A549 (cell line): Measurements from ENCODE around the gene TXNL1. TPM values are rescaled to one million over a fixed set of nuclear protein-coding genes. Genes with fewer than 3 reads are reported as not detected.
"Not testable (repeated sequence)": the region's sequence is repeated elsewhere in the genome, so short reads cannot be mapped to it uniquely, and the experiment has no call there.

ENCODE experiments used
- ATAC-seq, 2 experiments: fragments of 200-7000 bp in 1 of 2; fragments of >200 bp in 1 of 2; cut with Nextera tagmentation in 1 of 2; cut with Tn5 transposase in 1 of 2; 3 replicates each; pipeline versions ENCODE4 v1.8.0 to v1.9.1; 2018 to 2020; ENCODE audit warnings: mild to moderate bottlenecking in 1 of 2, moderate library complexity in 1 of 2
- CTCF ChIA-PET: fragments of 300-600 bp; sonication (Branson Sonifier 250); formaldehyde crosslinking; extraction: SDS; loops from one replicate; lab custom pipeline; 2021; ENCODE audit warnings: antibody characterized with exemption, inconsistent platforms; lab: Yijun Ruan, JAX
- POLR2A ChIA-PET: fragments of 350-600 bp; formaldehyde crosslinking; extraction: SDS; loops from one replicate; lab custom pipeline; 2021; ENCODE audit warnings: antibody characterized with exemption, inconsistent platforms; lab: Yijun Ruan, JAX
- DNase-seq, 2 experiments: peaks; one replicate each; pipeline versions ENCODE4 v3.0.0 to v3.0.0-alpha.2; 2011 to 2016; ENCODE audit warnings: low read depth in 1 of 2, low spot score in 1 of 2
- FAIRE-seq: peaks from 2 replicates; lab custom pipeline; 2011; peaks lifted over from hg19 to GRCh38; lab: Jason Lieb, UNC
- H3K27ac ChIP-seq, 2 experiments: fragments of >200 bp; sonication (Bioruptor Twin); formaldehyde crosslinking; 3 replicates each; pipeline ENCODE4 v1.5.1; 2016 to 2017
- H3K4me1 ChIP-seq: fragments of >200 bp; sonication (Bioruptor Twin); formaldehyde crosslinking; 3 replicates; pipeline ENCODE4 v1.6.1; 2016
- H3K4me2 ChIP-seq: fragments of >200 bp; sonication (Bioruptor Twin); formaldehyde crosslinking; 3 replicates; pipeline ENCODE4 v1.6.1; 2016
- H3K4me3 ChIP-seq: fragments of >200 bp; sonication (Bioruptor Twin); formaldehyde crosslinking; 3 replicates; pipeline ENCODE4 v1.5.1; 2016
- H3K9me3 ChIP-seq: fragments of >200 bp; sonication (Bioruptor Twin); formaldehyde crosslinking; 3 replicates; pipeline ENCODE4 v1.6.1; 2016
- BCL3 ChIP-seq: fragments of >200 bp; sonication (Bioruptor Twin); formaldehyde crosslinking; IDR thresholded peaks from 3 replicates; pipeline ENCODE4 v1.6.1; 2016
- BHLHE40 ChIP-seq: IDR thresholded peaks from 2 replicates; pipeline ENCODE4 v1.6.1; 2012; ENCODE audit warnings: low read depth, low read length, inconsistent platforms
- CBX2 ChIP-seq: fragments of 200-600 bp; sonication (generic); IDR thresholded peaks from 2 replicates; pipeline ENCODE4 v1.6.1; 2016; ENCODE audit warnings: low read depth, mild to moderate bottlenecking, borderline replicate concordance
- CBX8 ChIP-seq: fragments of 200-600 bp; sonication (generic); IDR thresholded peaks from 2 replicates; pipeline ENCODE4 v1.6.1; 2016
- E2F6 ChIP-seq: IDR thresholded peaks from 2 replicates; pipeline ENCODE4 v1.6.1; 2012; ENCODE audit warnings: low read depth, borderline replicate concordance
- EHF ChIP-seq: fragments of 250-450 bp; sonication (Bioruptor Pico); IDR thresholded peaks from 2 replicates; pipeline ENCODE4 v1.5.0; 2020; ENCODE audit warnings: mild to moderate bottlenecking
- ELK1 ChIP-seq: fragments of 150-350 bp; IDR thresholded peaks from 2 replicates; pipeline ENCODE4 v1.6.1; 2014; ENCODE audit warnings: low read depth, mild to moderate bottlenecking, low read length
- GATA3 ChIP-seq: IDR thresholded peaks from 2 replicates; pipeline ENCODE4 v1.6.1; 2012; ENCODE audit warnings: borderline replicate concordance
- HOXA7 ChIP-seq: fragments of 250-450 bp; sonication (Bioruptor Pico); IDR thresholded peaks from 2 replicates; pipeline ENCODE4 v1.5.0; 2020; ENCODE audit warnings: mild to moderate bottlenecking, moderate library complexity
- JUN ChIP-seq, 2 experiments: fragments of >200 bp; sonication (Bioruptor Twin); formaldehyde crosslinking; IDR thresholded peaks; 2 replicates in 1 of 2; 3 replicates in 1 of 2; pipeline ENCODE4 v1.6.1; 2016 to 2017
- KDM1A ChIP-seq: fragments of 200-600 bp; sonication (generic); IDR thresholded peaks from 2 replicates; pipeline ENCODE4 v1.6.1; 2016; ENCODE audit warnings: low read depth, mild to moderate bottlenecking
- MAZ ChIP-seq: fragments of 150-350 bp; IDR thresholded peaks from 2 replicates; pipeline ENCODE4 v1.6.1; 2014; ENCODE audit warnings: antibody characterized with exemption, low read depth, low read length, borderline replicate concordance
- NPAS2 ChIP-seq: fragments of 250-450 bp; sonication (Bioruptor Pico); IDR thresholded peaks from 2 replicates; pipeline ENCODE4 v1.8.0; 2022; ENCODE audit warnings: mild to moderate bottlenecking, moderate library complexity, borderline replicate concordance
- NR3C1 ChIP-seq: fragments of >200 bp; sonication (Bioruptor Twin); formaldehyde crosslinking; IDR thresholded peaks from 3 replicates; pipeline ENCODE4 v1.6.1; 2017
- POLR2A ChIP-seq: IDR thresholded peaks from 2 replicates; pipeline ENCODE4 v1.6.1; 2012; ENCODE audit warnings: mild to moderate bottlenecking, low read length
- SMC3 ChIP-seq: fragments of >200 bp; sonication (Bioruptor Twin); formaldehyde crosslinking; IDR thresholded peaks from 3 replicates; pipeline ENCODE4 v1.6.1; 2018; ENCODE audit warnings: inconsistent platforms
- SREBF2 ChIP-seq: fragments of 450-650 bp; IDR thresholded peaks from 2 replicates; pipeline ENCODE4 v1.6.1; 2014; ENCODE audit warnings: mild to moderate bottlenecking, moderate library complexity
- ZSCAN20 ChIP-seq: fragments of 250-450 bp; sonication (Bioruptor Pico); IDR thresholded peaks from 2 replicates; pipeline ENCODE4 v1.8.0; 2022; ENCODE audit warnings: mild to moderate bottlenecking, moderate library complexity
- WGBS: methylation state at CpG from one replicate; pipeline ENCODE4 v1.1.6; 2017; ENCODE audit errors: missing lambda C conversion rate; 5-methylcytosine and 5-hydroxymethylcytosine counted together
- polyA plus RNA-seq, 4 experiments: library from polyadenylated mRNA; depleted of rRNA in 3 of 4; stranded (reverse); fragments of >200 nt; fragmentation: RNase III in 1 of 4; extraction: RNeasy Plus Mini Kit Qiagen cat#74134 plus additional on column Dnase treatment in 1 of 4; gene quantifications; 2 replicates in 3 of 4; 3 replicates in 1 of 4; pipeline ENCODE4 v1.2.3, GENCODE V29; 2011 to 2017
- TF ChIP-seq, protein P1 (sequence below): IDR thresholded peaks from 2 replicates; pipeline ENCODE4 v1.6.1; 2012
- TF ChIP-seq, protein P2 (sequence below): fragments of >200 bp; sonication (Bioruptor Twin); formaldehyde crosslinking; IDR thresholded peaks from 3 replicates; pipeline ENCODE4 v1.5.1; 2016
- TF ChIP-seq, protein P3 (sequence below): fragments of 250-450 bp; sonication (Bioruptor Pico); IDR thresholded peaks from 2 replicates; pipeline ENCODE4 v1.5.0; 2021; ENCODE audit warnings: mild to moderate bottlenecking, moderate library complexity, borderline replicate concordance

The TXNL1 gene
- polyA plus RNA-seq, 2 of the 4 experiments (the other 2 are of a cell fraction), result 59.5 to 104 TPM

GRCh38 chr18:56575819-56576663, 62.4 kb downstream of the TXNL1 start (continued):
- TF ChIP-seq BHLHE40 (no peak), POLR2A (no peak)

GRCh38 chr18:56574861-56575260, 63.5 kb downstream of the TXNL1 start:
- Histone ChIP-seq H3K9me3 (no peaks in the 10 kb centered on the region), H3K27ac (no peak overlapping the region), H3K4me3 (no peak overlapping the region), H3K4me2 (no peak overlapping the region), H3K4me1 (no peaks in the 10 kb centered on the region)
- no peak for ATAC-seq
- ChIA-PET POLR2A (no interaction called here), CTCF (interaction anchor here (0.9 to 2.2 kb wide), 6 partner anchors 8 to 1340 kb away, joined by 3 to 14 read pairs (median 6); no protein-coding TSS in a partner anchor)
- no peak for FAIRE-seq
- TF ChIP-seq ZSCAN20 (CRISPR knock-in tag), result no peak
- DNase-seq, result no peak
- 45% methylated on average over 3 of the region's 3 CpGs for WGBS

DNA sequence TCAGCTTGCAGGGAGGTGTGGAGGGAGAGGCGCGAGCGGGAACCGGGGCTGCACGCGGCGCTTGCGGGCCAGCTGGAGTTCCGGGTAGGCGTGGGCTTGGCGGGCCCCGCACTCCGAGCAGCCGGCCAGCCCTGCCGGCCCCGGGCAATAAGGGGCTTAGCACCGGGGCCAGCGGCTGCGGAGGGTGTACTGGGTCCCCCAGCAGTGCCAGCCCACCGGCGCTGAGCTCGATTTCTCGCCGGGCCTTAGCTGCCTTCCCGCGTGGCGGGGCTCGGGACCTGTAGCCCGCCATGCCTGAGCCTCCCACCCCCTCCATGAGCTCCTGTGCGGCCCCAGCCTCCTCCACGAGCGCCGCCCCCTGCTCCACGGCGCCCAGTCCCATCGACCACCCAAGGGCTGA, 66.1 kb downstream of the TXNL1 start:
- 96% methylated on average over 13 of the region's 36 CpGs for WGBS

GRCh38 chr18:56570978-56571377, 67.4 kb downstream of the TXNL1 start:
- no peaks in the 10 kb centered on the region for H3K4me1 ChIP-seq
- TF ChIP-seq KDM1A, result no peak
- TF ChIP-seq BCL3, result no peak
- no peak for TF ChIP-seq NR3C1
- TF ChIP-seq, protein P1, sequence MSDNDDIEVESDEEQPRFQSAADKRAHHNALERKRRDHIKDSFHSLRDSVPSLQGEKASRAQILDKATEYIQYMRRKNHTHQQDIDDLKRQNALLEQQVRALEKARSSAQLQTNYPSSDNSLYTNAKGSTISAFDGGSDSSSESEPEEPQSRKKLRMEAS, result no peak
- TF ChIP-seq CBX8, result no peak
- TF ChIP-seq EHF (CRISPR knock-in tag), result no peak
- TF ChIP-seq SREBF2, result no peak
- no peak for TF ChIP-seq HOXA7
- TF ChIP-seq JUN (IDR thresholded peaks at IDR 0.05), result no peak
- no peak for TF ChIP-seq CBX2
- no peak for TF ChIP-seq ZSCAN20 (CRISPR knock-in tag)
- no peak for TF ChIP-seq GATA3
- no peak for TF ChIP-seq MAZ
- no peak for FAIRE-seq
- no peak overlapping the region for H3K4me2 ChIP-seq
- no peak overlapping the region for H3K27ac ChIP-seq
- H3K4me3 ChIP-seq, result no peak overlapping the region
- ChIA-PET POLR2A (no interaction called here), CTCF (no interaction called here)
- no peaks in the 10 kb centered on the region for H3K9me3 ChIP-seq
- no peak for DNase-seq
- 65% methylated on average over 3 of the region's 3 CpGs for WGBS
- no peak for ATAC-seq

More for the DNA sequence above, 66.1 kb downstream of the TXNL1 start:
- CTCF ChIA-PET, result interaction anchor here (0.6 to 1.0 kb wide), 2 partner anchors 308 to 1338 kb away, joined by 3 read pairs; no protein-coding TSS in a partner anchor
- H3K4me3 ChIP-seq, FAIRE-seq, POLR2A ChIA-PET, H3K9me3 ChIP-seq, ATAC-seq, DNase-seq, H3K4me2 ChIP-seq, H3K4me1 ChIP-seq, H3K27ac ChIP-seq: not testable (repeated sequence)

- WGBS, result 94% methylated on average over 1 of the region's 1 CpG
- H3K27ac ChIP-seq, result no peak overlapping the region
- DNase-seq (no peak), FAIRE-seq (no peak), ATAC-seq (no peak)
- no peak overlapping the region for H3K4me2 ChIP-seq
- CTCF ChIA-PET, result no interaction called here
- H3K4me3 ChIP-seq, result no peak overlapping the region
- H3K9me3 ChIP-seq, result no peaks in the 10 kb centered on the region
- POLR2A ChIA-PET, result no interaction called here
- no peaks in the 10 kb centered on the region for H3K4me1 ChIP-seq
- no peak for TF ChIP-seq BHLHE40
- TF ChIP-seq, protein P2, sequence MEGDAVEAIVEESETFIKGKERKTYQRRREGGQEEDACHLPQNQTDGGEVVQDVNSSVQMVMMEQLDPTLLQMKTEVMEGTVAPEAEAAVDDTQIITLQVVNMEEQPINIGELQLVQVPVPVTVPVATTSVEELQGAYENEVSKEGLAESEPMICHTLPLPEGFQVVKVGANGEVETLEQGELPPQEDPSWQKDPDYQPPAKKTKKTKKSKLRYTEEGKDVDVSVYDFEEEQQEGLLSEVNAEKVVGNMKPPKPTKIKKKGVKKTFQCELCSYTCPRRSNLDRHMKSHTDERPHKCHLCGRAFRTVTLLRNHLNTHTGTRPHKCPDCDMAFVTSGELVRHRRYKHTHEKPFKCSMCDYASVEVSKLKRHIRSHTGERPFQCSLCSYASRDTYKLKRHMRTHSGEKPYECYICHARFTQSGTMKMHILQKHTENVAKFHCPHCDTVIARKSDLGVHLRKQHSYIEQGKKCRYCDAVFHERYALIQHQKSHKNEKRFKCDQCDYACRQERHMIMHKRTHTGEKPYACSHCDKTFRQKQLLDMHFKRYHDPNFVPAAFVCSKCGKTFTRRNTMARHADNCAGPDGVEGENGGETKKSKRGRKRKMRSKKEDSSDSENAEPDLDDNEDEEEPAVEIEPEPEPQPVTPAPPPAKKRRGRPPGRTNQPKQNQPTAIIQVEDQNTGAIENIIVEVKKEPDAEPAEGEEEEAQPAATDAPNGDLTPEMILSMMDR, result no peak
- TF ChIP-seq JUN (IDR thresholded peaks at IDR 0.05), result no peak
- TF ChIP-seq E2F6, result no peak
- no peak for TF ChIP-seq ELK1
- TF ChIP-seq SMC3, result no peak
- no peak for TF ChIP-seq NPAS2
- TF ChIP-seq, protein P3, sequence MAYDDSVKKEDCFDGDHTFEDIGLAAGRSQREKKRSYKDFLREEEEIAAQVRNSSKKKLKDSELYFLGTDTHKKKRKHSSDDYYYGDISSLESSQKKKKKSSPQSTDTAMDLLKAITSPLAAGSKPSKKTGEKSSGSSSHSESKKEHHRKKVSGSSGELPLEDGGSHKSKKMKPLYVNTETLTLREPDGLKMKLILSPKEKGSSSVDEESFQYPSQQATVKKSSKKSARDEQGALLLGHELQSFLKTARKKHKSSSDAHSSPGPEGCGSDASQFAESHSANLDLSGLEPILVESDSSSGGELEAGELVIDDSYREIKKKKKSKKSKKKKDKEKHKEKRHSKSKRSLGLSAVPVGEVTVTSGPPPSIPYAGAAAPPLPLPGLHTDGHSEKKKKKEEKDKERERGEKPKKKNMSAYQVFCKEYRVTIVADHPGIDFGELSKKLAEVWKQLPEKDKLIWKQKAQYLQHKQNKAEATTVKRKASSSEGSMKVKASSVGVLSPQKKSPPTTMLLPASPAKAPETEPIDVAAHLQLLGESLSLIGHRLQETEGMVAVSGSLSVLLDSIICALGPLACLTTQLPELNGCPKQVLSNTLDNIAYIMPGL (CRISPR knock-in tag), result no peak
- no peak for TF ChIP-seq GATA3
- TF ChIP-seq SREBF2, result no peak
Measured at GRCh38 chr18:56569416-56569815, 69.0 kb downstream of the TXNL1 start.
